NCI-H2081 treated with DMSO at 0.1 percent for 48 hours (cell line): Measurements from ENCODE around the gene EBLN2.
"Not testable (repeated sequence)": the region's sequence is repeated elsewhere in the genome, so short reads cannot be mapped to it uniquely, and the experiment has no call there.

ENCODE experiments used
- DNase-seq: peaks from one replicate; lab custom pipeline; 2025; lab: John Stamatoyannopoulos, UW

EBLN2 gene

GRCh38 chr3:73060302-73060723 is 1.1 kb upstream of the EBLN2 start:
- DNase-seq = no peak

DNA sequence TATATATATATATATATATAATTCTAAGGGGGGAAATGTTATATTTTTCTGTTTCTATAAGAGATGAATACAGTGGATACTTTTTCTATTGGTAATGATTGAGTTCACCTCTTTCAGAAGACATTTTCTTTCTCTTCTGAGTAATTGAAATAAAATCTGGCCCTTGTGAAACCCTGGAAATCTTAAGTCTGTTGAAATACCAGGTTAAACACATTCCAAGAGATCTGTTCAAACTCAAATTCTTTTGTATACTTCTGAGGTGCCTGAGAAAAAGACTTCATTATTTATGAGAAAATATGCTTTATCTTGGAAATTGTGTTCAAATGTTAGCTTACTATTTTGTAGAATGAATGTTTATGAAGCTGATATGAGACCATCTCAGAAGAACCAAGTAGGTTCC is 4.8 kb downstream of the EBLN2 start:
- not testable (repeated sequence) for DNase-seq

DNA sequence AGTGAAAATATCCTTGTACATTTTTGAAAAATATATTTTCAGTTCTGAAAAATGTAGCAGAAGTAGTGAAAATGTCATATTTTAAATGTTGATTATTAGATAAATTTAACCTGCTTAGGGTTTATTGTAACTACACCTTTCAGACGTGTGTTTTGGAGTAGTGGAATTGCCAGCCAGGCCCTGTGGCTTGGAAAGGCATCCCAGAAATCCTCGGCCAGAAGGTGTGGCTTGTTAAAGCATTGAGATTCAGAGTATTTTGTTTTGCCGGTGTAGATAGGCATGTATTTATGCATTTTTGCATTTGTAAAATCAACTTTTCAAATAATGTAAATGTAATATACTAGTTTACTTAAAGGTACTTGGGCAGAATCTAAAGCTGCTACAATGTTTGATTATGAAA is 7.0 kb downstream of the EBLN2 start:
- no peak for DNase-seq

GRCh38 chr3:73069187-73069586 is 7.7 kb downstream of the EBLN2 start:
- DNase-seq = no peak

DNA sequence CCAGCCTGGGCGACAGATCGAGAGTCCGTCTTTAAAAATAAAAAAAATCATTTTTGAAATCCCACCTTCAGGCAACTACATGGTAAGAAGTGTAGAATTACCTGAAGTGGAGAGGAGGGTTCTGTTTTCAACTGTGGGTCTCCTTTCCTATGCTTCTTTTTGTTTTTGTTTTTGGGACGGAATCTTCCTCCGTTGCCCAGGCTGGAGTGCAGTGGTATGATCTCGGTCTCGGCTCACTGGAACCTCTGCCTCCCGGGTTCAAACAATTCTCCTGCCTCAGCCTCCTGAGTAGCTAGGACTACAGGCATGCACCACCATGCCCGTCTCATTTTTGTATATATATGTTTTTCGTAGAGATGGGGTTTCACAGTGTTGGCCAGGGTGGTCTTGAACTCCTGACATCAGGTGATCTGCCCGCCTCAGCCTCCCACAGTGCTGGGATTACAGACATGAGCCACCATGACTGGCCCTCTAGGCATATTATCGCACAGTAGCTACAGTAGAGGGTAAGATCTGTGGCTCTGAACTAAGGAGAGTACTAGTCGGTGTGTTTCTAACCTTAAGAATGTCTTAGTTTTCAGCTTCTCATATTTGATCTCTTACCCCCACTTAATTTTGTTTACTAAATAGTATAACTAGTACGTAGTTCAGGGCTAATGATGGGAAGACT is 8.5 kb downstream of the EBLN2 start:
- no peak for DNase-seq

DNA sequence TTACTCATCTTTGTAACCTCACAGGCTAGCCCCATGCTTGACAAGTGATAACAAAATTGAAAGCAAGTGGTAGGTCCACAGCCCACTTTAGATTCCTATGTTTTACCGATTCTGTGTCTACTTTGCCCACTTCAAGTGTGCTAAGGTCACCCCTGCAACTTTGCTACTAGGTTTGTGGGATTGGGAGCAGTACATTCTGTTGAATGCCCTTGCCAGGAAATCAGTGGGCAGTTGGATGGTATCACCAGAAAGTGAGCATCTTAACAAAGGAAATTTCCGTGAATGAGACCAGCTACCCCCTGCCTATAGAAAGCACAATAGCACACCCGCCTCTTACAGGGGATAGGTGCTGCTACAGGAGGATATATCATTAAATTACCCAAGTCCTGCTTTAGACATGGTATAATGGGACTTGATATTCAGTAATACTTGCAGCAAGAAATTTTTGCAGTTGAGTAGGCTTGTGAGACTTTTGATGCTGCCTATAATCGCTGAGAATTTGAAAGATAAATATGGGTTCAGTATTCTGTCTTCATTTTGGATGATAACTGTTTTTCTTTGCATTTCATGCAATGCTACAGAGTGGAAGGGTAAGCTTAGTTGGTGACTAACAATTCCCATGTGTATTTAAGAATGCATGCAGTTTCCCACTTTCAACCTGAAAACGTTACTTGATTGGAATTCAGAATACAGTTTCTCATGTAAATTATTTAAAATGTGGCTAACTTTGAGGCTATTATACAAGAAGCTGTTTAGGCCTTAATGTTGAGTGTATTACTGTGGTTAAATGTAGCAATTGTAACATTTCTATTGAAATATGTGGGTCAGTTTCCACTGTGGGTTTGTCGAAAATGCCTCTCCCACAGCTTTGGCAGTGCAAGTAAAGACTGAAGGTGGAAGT is 9.5 kb downstream of the EBLN2 start:
- no peak for DNase-seq

DNA sequence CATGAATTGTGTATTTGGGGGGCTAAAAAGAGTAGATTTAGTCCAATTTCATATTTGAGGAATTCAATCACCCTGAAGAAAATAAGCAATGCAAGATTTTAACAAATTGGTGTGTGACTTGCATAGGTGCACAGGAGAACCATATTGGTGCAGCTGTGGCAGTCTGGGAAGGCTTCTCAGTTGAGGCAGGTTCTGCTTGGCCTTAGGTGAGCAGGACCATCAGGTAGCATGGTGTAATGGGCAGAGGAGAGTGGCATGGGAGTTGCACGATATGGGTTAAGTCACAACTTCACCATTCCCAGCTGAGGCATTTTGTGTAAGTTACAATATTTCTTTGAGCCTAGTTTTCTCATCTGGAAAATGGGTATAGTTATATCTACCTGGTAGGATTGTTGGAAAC is 10.5 kb downstream of the EBLN2 start:
- DNase-seq = no peak

- DNase-seq = no peak
These were observed 11.2 kb downstream of the EBLN2 start for GRCh38 chr3:73072634-73073033.

DNA sequence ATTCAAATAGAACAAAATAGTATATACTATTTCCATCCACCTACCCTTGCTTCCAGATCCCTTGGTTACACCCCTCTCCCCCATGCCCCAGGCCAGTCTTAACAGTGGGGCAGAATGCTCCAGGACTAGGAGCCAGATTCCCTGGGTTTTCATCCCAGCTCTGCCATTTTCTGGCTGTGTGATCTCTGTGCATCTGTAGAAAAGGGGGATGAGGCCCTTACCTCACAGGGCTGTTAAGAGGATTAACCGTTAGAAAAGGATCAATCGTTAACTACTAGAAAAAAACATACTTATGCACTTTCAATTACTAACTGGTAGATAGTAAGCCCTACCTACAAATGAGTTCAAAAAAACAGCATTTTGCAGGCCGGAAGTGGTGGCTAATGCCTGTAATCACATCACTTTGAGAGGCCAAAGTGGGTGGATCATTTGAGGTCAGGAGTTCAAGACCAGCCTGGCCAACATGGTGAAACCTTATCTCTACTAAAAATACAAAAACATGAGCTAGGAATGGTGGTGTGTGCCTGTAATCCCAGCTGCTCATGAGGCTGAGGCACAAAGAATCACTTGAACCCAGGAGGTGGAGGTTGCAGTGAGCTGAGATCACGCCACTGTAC is 11.7 kb downstream of the EBLN2 start:
- no peak for DNase-seq

- no peak for DNase-seq
These were observed 13.3 kb downstream of the EBLN2 start for GRCh38 chr3:73074781-73075180.

- DNase-seq = no peak
These were observed 18.9 kb downstream of the EBLN2 start for GRCh38 chr3:73080216-73080966.

DNA sequence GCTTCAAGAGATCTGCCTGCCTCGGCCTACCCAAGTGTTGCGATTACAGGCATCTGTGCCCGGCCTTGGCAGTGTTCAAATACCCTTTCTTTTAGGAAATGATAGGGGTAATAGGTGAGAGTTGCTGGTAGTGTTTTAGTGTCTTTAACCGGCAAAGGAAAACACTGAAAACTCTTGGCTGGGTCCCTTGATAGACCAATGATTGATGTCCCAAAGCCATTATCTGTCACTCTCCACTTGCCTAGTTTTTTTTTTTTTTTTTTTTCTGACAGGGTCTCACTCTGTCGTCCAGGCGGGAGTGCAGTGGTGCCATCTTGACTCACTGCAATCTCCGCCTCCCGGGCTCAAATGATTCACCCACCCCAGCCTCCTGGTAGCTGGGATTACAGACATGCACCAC is 19.7 kb downstream of the EBLN2 start:
- DNase-seq = no peak

GRCh38 chr3:73084170-73084569 is 22.7 kb downstream of the EBLN2 start:
- DNase-seq = no peak

DNA sequence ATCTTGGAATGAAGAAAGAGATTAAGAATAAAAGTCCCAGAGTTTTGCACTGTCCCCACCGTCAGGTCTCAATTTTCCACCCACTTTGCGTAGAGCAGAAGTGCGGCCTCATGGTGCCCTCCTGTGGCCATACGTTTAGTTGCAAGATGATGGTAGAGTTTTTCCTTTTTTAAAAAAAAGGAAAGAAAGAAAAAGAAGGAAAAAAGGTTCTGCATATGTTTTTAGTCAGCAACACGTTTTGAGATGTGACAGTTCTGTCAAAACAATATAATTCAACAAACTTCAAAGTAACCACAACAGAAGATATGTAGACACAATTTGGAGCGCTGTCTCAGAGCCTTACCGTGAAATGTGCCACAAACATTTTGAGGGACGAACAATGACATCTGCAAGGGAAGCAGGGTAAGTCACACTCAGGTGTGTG is 24.6 kb downstream of the EBLN2 start:
- no peak for DNase-seq

DNA sequence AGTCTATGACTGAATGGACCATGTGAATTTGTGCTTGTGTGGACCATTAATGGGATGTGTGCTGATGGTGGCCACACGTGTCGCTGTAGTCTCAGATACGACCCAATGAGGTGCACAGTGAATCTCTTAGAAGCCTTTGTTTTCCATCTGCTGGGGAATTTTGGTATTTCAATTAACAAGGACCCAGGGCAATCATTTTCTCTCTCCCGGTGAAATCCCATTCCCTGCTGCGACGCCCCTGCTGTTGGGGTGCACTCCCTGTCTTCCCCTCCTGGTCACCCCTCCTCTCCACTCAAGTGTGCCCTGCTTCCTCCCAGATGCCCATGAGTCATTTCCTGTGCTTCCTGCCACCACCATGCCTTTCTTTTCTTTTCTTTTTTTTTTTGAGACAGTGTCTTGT is 32.7 kb downstream of the EBLN2 start:
- DNase-seq = no peak

DNA sequence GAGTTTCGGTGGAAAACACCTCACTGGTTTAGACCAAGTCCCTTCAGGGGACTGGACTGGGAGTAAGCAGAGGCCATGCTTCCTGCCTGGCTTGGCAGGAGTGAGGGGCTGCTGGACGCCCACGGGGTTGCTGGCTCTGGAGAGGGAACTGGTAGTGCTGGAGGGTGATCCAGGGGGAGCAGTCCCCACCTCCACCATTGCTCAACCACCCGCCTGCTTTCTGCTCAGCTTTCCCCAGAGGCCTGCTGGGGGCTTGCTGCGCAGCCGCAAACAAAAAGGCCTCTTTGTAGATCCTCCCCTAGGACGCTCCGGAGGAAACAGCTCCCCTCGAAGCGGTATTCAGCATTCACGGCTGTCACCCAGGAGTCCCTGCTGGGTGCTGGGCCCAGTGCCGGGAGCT is 33.5 kb downstream of the EBLN2 start:
- no peak for DNase-seq

DNA sequence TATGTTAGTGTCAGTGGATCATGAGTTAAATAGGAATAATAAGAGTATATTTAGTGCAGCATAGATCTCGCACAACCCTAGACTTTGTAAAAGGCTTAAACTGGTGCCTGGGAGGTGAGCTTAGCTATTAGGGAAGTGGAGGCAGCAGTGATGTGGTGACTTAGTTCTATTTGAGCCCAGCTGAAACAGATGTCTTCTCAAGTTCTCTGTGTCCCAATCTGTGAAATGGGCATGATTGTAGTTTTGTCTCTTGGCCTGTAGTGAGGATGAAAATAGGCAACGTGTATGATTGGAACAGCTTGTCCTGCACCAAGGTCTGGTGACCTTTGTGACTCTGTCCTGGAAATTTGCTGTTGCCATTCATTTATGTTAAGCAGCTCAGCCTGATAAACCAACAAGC is 34.7 kb downstream of the EBLN2 start:
- DNase-seq = no peak

GRCh38 chr3:73098026-73098425 is 36.6 kb downstream of the EBLN2 start:
- no peak for DNase-seq

DNA sequence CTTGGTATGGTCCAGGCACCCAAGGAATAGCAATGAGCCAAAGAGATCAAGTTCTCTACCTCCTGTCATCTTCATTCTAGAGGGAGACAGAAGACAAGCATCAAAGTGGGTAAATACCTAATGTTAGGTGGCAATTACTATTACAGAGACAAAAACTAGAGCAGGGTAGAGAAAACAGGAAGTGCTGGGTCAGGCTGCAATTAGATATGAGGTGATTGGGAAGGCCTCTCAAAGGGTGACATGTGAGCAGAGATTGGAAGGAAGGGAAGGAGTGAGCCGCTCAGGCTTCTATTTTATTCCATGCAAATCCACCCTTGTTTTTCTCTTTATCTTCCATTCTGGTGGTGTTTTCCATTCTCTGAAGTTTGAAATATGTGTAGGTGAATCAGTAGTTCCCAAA is 37.4 kb downstream of the EBLN2 start:
- DNase-seq = no peak

GRCh38 chr3:73100741-73101559 is 39.5 kb downstream of the EBLN2 start:
- no peak for DNase-seq

- DNase-seq = no peak
These were observed 40.4 kb downstream of the EBLN2 start for GRCh38 chr3:73101881-73102280.
